NB4 (cell line): Measurements from ENCODE around the gene NR3C1.

Experiments
- POLR2A ChIP-seq: IDR thresholded peaks from 2 replicates; pipeline ENCODE4 v1.6.1; 2011; ENCODE audit warnings: mild to moderate bottlenecking; ENCODE audit not compliant: insufficient read length; ENCODE audit errors: extremely low read depth
- TF ChIP-seq, protein P1 (sequence below): IDR thresholded peaks from one replicate; pipeline ENCODE4 v1.5.1; 2012; ENCODE audit warnings: low read depth, low read length

GRCh38 chr5:143398451-143399237 lies 4.8 kb downstream of the NR3C1 start:
- TF ChIP-seq, protein P1, sequence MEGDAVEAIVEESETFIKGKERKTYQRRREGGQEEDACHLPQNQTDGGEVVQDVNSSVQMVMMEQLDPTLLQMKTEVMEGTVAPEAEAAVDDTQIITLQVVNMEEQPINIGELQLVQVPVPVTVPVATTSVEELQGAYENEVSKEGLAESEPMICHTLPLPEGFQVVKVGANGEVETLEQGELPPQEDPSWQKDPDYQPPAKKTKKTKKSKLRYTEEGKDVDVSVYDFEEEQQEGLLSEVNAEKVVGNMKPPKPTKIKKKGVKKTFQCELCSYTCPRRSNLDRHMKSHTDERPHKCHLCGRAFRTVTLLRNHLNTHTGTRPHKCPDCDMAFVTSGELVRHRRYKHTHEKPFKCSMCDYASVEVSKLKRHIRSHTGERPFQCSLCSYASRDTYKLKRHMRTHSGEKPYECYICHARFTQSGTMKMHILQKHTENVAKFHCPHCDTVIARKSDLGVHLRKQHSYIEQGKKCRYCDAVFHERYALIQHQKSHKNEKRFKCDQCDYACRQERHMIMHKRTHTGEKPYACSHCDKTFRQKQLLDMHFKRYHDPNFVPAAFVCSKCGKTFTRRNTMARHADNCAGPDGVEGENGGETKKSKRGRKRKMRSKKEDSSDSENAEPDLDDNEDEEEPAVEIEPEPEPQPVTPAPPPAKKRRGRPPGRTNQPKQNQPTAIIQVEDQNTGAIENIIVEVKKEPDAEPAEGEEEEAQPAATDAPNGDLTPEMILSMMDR = no peak
- TF ChIP-seq POLR2A = no peak
